Sciatic nerve (tissue), 2 donors: ENCODE measurements around the gene ALOX12B. TPM values are rescaled to one million over a fixed set of nuclear protein-coding genes. Genes with fewer than 3 reads are reported as not detected.
"Not testable (repeated sequence)": the region's sequence is repeated elsewhere in the genome, so short reads cannot be mapped to it uniquely, and the experiment has no call there.

Source experiments
- ATAC-seq: fragments of 200-7000 bp; cut with Tn5 transposase; one replicate; pipeline ENCODE4 v1.9.1; 2020; ENCODE audit warnings: mild to moderate bottlenecking, moderate library complexity
- DNase-seq: peaks from one replicate; pipeline ENCODE4 v3.0.0-alpha.2; 2020; ENCODE audit warnings: low spot score
- intact Hi-C: fragments of 100-400 bp; cut with DNase I; formaldehyde crosslinking; loops from one replicate; pipeline ENCODE4 v1.14.2; 2022
- total RNA-seq: library from RNA; stranded (reverse); fragmentation: NEBNext Ultra II Directional; extraction: Animal tissue kit (Norgen Biotek cat#: 25700); gene quantifications from one replicate; pipeline ENCODE4 v1.2.1, GENCODE V29; 2021
- donor health status: DM: no; HTN: no; CAD: no.
- donor health status: DM: no; HTN: no; CAD: no.

ALOX12B gene
- total RNA-seq, 1 donor from 2014 or later: not detected

DNA sequence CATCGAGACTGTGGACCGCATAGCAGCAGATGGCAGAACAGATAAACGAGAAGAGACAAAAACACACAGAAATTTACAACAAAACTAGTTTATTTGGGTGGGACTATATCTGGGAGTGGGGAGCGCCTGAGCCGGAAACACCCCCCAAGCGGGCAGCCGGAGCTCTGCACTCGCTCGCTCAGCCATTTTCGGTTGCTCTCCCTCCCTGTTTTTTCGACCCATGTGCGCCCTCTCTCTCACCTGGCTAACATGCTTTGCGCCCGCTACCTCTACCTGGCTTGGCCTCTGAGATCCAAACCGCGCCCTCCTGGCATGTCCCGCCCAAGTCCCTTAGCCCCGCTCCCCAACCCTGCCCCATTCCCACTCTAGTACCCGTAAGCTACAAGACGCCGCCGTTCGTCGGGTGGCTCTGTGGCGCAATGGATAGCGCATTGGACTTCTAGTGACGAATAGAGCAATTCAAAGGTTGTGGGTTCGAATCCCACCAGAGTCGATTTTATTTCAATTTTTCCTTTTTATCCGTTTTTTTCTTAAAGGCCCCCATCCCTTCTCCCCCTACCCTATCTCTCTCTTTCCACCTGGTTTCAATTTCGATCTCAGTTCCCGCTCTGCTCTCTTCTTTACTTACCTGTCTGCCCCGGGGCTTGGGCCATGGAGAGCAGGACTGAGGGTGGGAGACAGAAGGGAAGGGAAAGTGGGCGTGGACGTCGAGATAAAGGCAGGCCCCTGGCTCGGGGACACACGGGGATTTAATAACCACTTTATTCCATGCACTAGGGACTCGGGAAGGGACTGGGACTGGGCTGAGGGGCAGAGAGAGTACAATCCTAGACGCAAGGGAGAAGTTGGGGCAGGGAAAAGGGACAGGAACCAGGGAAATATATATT is 33.2 kb upstream of the ALOX12B start:
- DNase-seq (peak; percentile 76), ATAC-seq (no peak)
- intact Hi-C loops: loop anchor here (5.0 kb wide), 1 partner anchor 62 kb away; no protein-coding TSS in a partner anchor

DNA sequence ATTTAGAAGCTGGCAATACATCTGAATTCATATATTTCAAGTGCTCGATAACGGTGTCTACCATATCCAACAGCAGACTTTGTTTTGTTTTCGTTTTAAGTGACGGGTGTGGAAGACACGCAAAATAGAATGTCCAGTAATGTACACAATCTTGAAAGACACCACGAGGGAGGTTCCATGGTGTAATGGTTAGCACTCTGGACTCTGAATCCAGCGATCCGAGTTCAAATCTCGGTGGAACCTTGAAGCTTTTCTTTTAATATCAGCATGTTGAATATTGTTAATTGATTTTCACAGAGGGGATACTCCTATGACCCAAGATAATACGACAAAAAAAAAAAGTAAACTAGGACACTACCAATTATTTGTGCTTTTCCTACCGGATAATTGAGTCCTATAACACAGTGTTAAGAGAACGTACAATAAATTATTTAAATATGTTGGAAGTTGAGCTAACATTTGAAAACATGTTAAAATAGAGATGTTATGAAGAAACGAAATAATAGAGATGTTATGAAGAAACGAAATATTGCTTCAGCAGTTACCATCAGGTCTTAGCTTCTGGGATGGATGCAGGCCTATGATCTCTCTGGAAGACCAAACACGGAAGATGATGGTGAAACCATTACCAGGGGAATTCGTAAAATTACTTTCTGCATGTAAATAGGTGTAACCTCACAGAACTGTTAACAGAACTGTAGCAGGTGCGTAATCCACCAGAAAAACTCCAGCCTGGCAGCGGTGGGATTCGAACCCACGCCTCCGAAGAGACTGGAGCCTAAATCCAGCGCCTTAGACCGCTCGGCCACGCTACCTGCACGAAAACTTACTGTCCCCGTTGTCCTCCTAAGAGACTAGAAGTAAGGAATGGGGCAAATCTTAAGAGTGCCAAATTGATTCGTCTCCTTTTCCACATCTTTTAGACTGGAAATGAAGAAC is 32.3 kb upstream of the ALOX12B start:
- intact Hi-C loops: loop anchor here (5.0 kb wide), 1 partner anchor 62 kb away; no protein-coding TSS in a partner anchor
- ATAC-seq (peak; percentile 77), DNase-seq (peak; percentile 88)

- DNase-seq (peak; percentile 92), ATAC-seq (peak; percentile 85)
- intact Hi-C loops: no loop called here
These were observed 31.5 kb upstream of the ALOX12B start for GRCh38 chr17:8118769-8119580.

- intact Hi-C loops: no loop called here
- ATAC-seq: peak; percentile 1
These were observed 30.7 kb upstream of the ALOX12B start, which contains the start of gene ALOXE3 for GRCh38 chr17:8117980-8118768. Gene ALOXE3, minus strand, starts transcription at chr17:8118514. Its CDS starts 524 bp downstream, at chr17:8117990.

DNA sequence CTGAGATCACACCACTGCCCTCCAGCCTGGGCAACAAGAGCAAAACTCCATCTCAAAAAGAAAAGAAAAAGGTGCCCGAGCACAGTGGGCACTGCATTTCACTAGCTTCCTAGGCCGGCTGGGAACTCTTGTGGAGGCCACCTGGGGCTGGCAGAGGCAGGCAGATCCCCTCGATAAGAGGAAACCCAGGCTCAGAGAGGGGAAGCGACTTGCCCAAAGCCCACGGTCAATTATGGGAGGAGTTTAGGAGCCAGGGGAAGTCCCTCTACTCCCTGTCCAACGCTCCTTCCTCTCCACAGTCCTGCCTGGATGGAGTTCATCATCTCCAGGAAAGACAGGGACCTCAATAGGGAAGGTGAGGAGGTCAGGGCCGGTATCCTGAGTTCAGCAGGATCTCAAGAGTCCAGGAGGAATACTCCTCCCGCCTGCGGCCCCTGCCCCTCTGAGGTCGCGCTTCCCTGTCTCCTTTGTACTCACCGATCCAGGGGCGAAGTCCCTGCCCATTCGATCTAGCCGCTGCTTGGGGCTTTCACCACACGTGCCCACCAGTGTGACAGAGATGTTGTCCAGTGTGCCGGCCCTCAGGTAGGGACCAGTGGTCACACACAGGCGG is 30.0 kb upstream of the ALOX12B start:
- intact Hi-C loops: no loop called here
- ATAC-seq (no peak), DNase-seq (no peak)

More at GRCh38 chr17:8117980-8118768, 30.7 kb upstream of the ALOX12B start, which contains the start of gene ALOXE3:
- peak; percentile 73 for DNase-seq

GRCh38 chr17:8116776-8117175 is 29.3 kb upstream of the ALOX12B start:
- ATAC-seq: no peak
- intact Hi-C loops: no loop called here
- no peak for DNase-seq

GRCh38 chr17:8110907-8111306 is 23.4 kb upstream of the ALOX12B start:
- intact Hi-C loops: no loop called here
- DNase-seq (no peak), ATAC-seq (no peak)

GRCh38 chr17:8110456-8110804 is 22.9 kb upstream of the ALOX12B start:
- intact Hi-C loops: no loop called here
- DNase-seq (no peak), ATAC-seq (no peak)

GRCh38 chr17:8109661-8110455 is 22.3 kb upstream of the ALOX12B start:
- ATAC-seq: peak; percentile 57
- peak; percentile 71 for DNase-seq
- intact Hi-C loops: no loop called here

DNA sequence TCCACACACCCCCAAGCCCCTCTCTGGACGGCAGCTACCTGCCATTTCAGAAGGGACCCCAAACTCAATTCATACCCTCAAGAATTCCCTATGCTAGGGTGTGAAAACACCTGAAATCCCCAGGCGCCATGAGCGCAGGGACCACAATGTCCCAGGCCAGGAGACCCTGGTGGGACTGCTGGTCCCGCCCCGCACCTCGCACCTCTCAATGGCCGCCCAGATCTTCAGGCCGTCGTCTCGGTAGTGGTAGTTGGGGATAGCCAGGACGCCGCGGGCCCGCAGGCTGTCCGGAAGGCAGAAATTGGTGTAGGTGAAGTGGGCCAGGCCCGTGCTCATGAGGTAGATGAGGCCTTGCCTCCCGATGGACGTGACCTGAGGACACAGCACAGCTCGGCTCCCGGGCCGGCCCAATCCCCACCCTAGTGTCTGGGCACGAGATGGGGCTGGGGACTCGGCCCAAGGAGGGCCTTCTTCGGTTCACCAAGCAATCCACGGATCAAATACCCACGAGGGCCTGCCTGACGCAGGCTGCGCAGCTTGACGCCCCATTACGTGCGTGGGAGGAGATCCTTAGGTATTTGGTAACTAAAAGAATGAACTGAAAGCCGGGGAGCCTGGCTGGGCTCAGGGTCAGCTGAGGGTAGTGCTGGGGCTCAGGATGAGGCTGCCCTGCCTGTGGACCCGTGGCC is 21.6 kb upstream of the ALOX12B start:
- ATAC-seq (no peak), DNase-seq (no peak)
- intact Hi-C loops: no loop called here

GRCh38 chr17:8106980-8107379 is 19.5 kb upstream of the ALOX12B start:
- ATAC-seq, intact Hi-C loops, DNase-seq: not testable (repeated sequence)

GRCh38 chr17:8105957-8106398 is 18.5 kb upstream of the ALOX12B start:
- DNase-seq: no peak
- ATAC-seq: no peak
- intact Hi-C loops: no loop called here

DNA sequence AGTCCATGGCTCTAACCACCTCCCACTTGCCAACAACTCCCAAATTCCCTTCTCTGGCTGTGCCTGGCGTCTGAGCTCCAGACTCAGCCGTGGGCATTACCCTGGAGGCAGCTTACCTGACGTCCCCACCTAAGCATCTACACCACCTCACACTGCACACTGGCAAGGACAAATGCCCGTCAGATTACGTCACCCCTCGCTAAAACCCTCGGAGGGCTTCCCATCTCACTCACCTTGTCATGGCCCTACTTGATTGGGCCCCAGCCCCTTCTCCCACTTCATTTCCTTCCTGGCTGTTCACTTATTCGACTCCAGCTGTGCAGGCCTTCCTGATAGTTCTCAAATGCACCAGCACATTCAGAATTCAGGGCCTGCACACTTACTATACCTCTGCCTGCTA is 17.4 kb upstream of the ALOX12B start:
- DNase-seq (no peak), ATAC-seq (no peak)
- intact Hi-C loops: no loop called here

DNA sequence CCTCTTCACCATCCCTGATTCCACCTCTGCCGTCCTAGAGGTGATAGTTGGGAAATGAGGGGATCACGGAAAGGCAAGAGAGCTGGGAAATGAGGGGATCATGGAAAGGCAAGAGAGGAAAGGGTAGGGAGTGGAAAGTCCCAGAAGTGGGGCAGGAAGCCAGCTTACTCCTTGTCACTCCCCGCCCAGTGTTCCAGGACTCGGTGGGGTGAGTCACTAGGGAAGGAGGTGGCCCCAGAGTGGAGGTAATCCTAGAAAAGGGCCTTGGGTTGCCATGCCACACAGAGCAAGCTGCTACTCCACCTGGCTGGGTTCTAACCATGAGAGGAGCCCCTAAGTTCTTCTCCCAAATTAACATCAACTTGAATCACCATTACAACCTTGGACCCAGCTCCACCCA is 16.0 kb upstream of the ALOX12B start:
- ATAC-seq (no peak), DNase-seq (no peak)
- intact Hi-C loops: no loop called here

DNA sequence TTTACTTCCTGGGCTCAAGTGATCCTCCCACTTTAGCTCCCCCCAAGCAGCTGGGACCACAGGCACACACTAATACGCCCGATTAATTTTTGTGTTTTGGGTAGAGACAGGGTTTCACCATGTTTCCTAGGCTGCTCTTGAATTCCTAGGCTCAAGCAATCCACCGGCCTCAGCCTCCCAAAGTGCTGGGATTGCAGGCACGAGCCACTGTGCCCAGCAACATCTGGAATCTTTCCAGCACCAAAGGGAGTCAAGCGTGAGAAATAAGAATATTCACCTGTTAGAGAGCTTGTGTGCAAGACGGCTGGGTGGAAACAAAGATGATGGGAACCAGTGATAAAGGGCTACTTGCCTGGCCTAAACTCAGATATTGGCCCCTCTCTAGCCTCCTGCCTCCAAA is 14.2 kb upstream of the ALOX12B start:
- intact Hi-C loops: no loop called here
- DNase-seq: no peak
- no peak for ATAC-seq

DNA sequence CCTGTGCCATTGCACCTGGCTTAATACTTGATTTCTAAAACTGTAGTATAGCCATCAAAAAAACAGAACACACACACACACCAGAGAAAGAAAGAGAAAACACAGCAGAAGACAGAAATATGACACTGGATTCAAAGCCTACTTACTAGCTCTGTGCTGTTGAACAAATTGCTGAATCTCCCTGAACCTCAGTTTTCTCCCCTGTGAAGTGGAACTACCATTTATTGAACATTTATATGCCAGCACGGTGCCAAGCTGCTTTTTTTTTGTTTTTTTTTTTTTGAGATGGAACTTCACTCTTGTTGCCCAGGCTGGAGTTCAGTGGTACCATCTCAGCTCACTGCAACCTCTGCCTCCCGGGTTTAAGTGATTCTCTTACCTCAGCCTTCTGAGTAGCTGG is 13.2 kb upstream of the ALOX12B start:
- ATAC-seq (no peak), DNase-seq (no peak)
- intact Hi-C loops: no loop called here
